HCT116 (cell line): ENCODE data around the gene CCNG1.

Source experiments
- CTCF ChIP-seq, 3 experiments: fragments of 200-600 bp in 1 of 3; sonication (generic) in 1 of 3; IDR thresholded peaks in 2 of 3; conservative IDR thresholded peaks in 1 of 3; 2 replicates each; pipeline ENCODE4 v1.5.1; 2012 to 2017; ENCODE audit warnings: low read depth in 2 of 3, low read length in 2 of 3, antibody characterized with exemption in 1 of 3, borderline replicate concordance in 1 of 3, control low read depth in 1 of 3, mild to moderate bottlenecking in 1 of 3, mixed read lengths in 1 of 3, mixed run types in 1 of 3, moderate library complexity in 1 of 3; ENCODE audit not compliant: insufficient read depth in 1 of 3
- EGR1 ChIP-seq: IDR thresholded peaks from 2 replicates; pipeline ENCODE4 v1.6.1; 2012; ENCODE audit warnings: low read depth
- EZH2phosphoT487 ChIP-seq: fragments of 200-600 bp; IDR thresholded peaks from 2 replicates; pipeline ENCODE4 v1.6.1; 2018; ENCODE audit warnings: antibody characterized with exemption, borderline replicate concordance
- FOSL1 ChIP-seq: IDR thresholded peaks from 2 replicates; pipeline ENCODE4 v1.6.1; 2012; ENCODE audit warnings: low read depth
- POLR2A ChIP-seq: IDR thresholded peaks from 2 replicates; pipeline ENCODE4 v1.7.0; 2011; ENCODE audit warnings: borderline replicate concordance; ENCODE audit not compliant: insufficient read depth, insufficient read length; ENCODE audit errors: extremely low read depth
- POLR2AphosphoS5 ChIP-seq: IDR thresholded peaks from 2 replicates; pipeline ENCODE4 v1.6.1; 2011; ENCODE audit warnings: mild to moderate bottlenecking, low read depth, low read length, moderate library complexity
- RAD21 ChIP-seq: IDR thresholded peaks from 2 replicates; pipeline ENCODE4 v1.6.1; 2012; ENCODE audit warnings: low read depth, mild to moderate bottlenecking
- SIN3A ChIP-seq: IDR thresholded peaks from 2 replicates; pipeline ENCODE4 v1.6.1; 2012; ENCODE audit warnings: low read depth
- SRF ChIP-seq: IDR thresholded peaks from 2 replicates; pipeline ENCODE4 v1.6.1; 2012; ENCODE audit warnings: low read depth
- ZFX ChIP-seq: fragments of 450-650 bp; IDR thresholded peaks from 2 replicates; pipeline ENCODE4 v1.6.1; 2017
- TF ChIP-seq, protein P1 (sequence below): IDR thresholded peaks from 2 replicates; pipeline ENCODE4 v1.6.1; 2012

DNA sequence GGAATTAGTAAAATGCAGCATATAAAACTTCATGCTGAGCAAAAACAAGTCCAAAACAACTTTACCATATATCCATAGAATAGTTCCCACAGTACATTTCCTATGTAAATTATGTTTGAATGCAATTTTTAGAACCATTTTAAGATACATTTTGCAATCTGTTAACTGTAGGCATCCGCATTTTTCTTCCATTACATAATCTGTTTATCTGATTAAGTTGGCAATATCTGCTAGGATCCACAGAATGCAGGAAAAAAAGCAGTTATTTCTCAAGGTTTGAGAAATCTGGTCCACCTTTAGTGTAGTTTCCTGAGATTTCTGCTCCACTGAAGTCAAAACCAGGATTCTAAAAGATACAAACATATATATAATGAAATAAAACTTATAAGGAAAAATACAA is 16.3 kb downstream of the CCNG1 start:
- TF ChIP-seq CTCF (IDR thresholded peaks at IDR 0.05 in 2 of 3, conservative IDR thresholded peaks at IDR 0.05 in 1 of 3; ENCODE audit: borderline replicate concordance in 1 of 3, insufficient read depth in 1 of 3, low read depth in 2 of 3, low read length in 2 of 3) (no peak), SRF (no peak), EZH2phosphoT487 (no peak), EGR1 (no peak), FOSL1 (no peak), POLR2AphosphoS5 (no peak), SIN3A (no peak), POLR2A (no peak), ZFX (no peak), RAD21 (no peak)
- TF ChIP-seq, protein P1, sequence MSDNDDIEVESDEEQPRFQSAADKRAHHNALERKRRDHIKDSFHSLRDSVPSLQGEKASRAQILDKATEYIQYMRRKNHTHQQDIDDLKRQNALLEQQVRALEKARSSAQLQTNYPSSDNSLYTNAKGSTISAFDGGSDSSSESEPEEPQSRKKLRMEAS, result no peak
